SH-SY5Y (cell line): ENCODE results near the gene PDE4D.

Experiments used
- GATA2 ChIP-seq: IDR thresholded peaks from 2 replicates; pipeline ENCODE4 v1.6.1; 2011; ENCODE audit warnings: mild to moderate bottlenecking, low read depth, low read length
- GATA3 ChIP-seq: IDR thresholded peaks from 2 replicates; pipeline ENCODE4 v1.6.1; 2011; ENCODE audit warnings: low read depth, mild to moderate bottlenecking, low read length, moderate library complexity

DNA sequence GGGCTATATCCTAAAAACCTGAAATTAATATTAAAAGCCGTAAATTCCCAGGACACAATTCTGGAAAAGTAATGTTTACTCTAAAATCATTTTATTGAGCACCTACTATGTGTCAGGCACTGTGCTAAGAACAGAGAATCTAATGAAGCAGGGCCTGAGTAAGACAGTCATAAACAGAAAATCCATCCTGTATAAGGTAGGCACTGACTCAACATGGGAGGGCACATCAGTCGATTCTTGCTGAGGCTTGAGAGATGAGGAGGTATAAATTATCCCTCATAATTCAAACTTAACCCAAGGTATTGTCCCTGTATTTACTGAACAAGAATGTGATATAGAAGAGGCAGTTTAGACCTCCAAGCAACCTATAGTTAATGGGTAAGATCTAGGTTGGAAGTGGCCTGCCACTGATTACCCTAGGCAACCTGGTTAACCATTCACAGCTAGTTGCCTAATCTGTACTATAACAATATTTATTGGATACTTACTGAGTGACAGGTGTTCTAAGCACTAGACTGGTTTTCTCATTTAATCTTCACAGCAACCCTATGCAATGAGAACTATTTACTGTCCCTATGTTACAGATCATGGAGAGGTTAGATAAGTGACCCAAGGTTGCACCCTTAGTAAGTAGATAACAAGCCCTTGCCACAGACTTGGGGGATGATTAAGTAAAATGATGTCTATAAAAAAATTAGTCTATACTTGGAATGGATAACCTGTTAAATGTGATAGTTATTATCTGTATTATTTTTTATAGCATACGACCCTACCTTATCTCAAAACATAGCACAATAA lies 317.7 kb downstream of the PDE4D start:
- TF ChIP-seq GATA3: no peak
- no peak for TF ChIP-seq GATA2
